Adrenal gland (tissue), 19 donors: ENCODE data around the gene NCAPG. TPM values are rescaled to one million over a fixed set of nuclear protein-coding genes. Genes with fewer than 3 reads are reported as not detected.

ENCODE experiments used
- DNase-seq, 7 donors: peaks; one replicate each; pipeline ENCODE4 v3.0.0-alpha.2; 2019 to 2020
- H3K27ac ChIP-seq, 5 donors: fragments of 200-600 bp; sonication (generic) in 4 of 5; 1 replicate in 3 of 5; 2 replicates in 2 of 5; pipeline versions ENCODE4 v1.5.1 to v1.8.0; 2016 to 2020; ENCODE audit warnings: mild to moderate bottlenecking in 1 of 5
- H3K27me3 ChIP-seq: fragments of 200-600 bp; 2 replicates; pipeline ENCODE4 v1.8.0; 2021
- H3K36me3 ChIP-seq, 2 donors: fragments of 200-600 bp; replicated peaks in 1 of 2; 1 replicate in 1 of 2; 2 replicates in 1 of 2; pipeline versions ENCODE4 v1.5.1 to v1.8.0; 2018 to 2022
- H3K4me1 ChIP-seq, 2 donors: fragments of 200-600 bp; replicated peaks in 1 of 2; 1 replicate in 1 of 2; 2 replicates in 1 of 2; pipeline versions ENCODE4 v1.5.1 to v1.8.0; 2018 to 2021
- H3K4me3 ChIP-seq, 4 donors: fragments of 200-600 bp; sonication (generic) in 3 of 4; one replicate each; pipeline ENCODE4 v1.5.1; 2016 to 2018
- H3K9me3 ChIP-seq, 3 donors: fragments of 200-600 bp; sonication (generic) in 1 of 3; replicated peaks in 1 of 3; 1 replicate in 2 of 3; 2 replicates in 1 of 3; pipeline versions ENCODE4 v1.5.1 to v1.8.0; 2016 to 2021
- POLR2A ChIP-seq, 2 donors: fragments of 450-650 bp; IDR thresholded peaks; one replicate each; pipeline ENCODE4 v1.6.1; 2017; ENCODE audit warnings: antibody characterized with exemption in 2 of 2, mild to moderate bottlenecking in 2 of 2, moderate library complexity in 1 of 2
- WGBS, 4 donors: extraction: QIAGEN DNeasy Blood & Tissue Kit in 2 of 4; methylation state at CpG; one replicate each; pipeline versions ENCODE4 v1.1.5 to v1.1.7; 2013 to 2017; 5-methylcytosine and 5-hydroxymethylcytosine counted together
- intact Hi-C, 2 donors: fragments of 100-400 bp; cut with DNase I; formaldehyde crosslinking; loops; one replicate each; pipeline versions ENCODE4 v1.14.1 to v1.15.0; 2022 to 2023
- long read RNA-seq, 10 donors: library from polyadenylated mRNA in 3 of 10; unstranded in 2 of 10; stranded (forward) in 1 of 10; transcript quantifications; one replicate each; pipeline ENCODE4 v2.0.0 and lab custom pipeline, GENCODE V29; 2021 to 2026
- polyA plus RNA-seq, 3 donors: library from polyadenylated mRNA; stranded (reverse); fragments of 200-250 nt in 2 of 3; fragments of 350-450 nt in 1 of 3; fragmentation: Illumina TruSeq in 1 of 3; extraction: RNeasy Lipid Tissue Mini Kit (QIAGEN cat#74804) in 1 of 3; gene quantifications; one replicate each; pipeline ENCODE4 v1.2.3, GENCODE V29; 2013 to 2014
- total RNA-seq, 9 donors: library from RNA; depleted of rRNA in 4 of 9; stranded (reverse); fragments of >200 nt in 4 of 9; fragments of 120-200 nt in 1 of 9; fragmentation: NEBNext Ultra II Directional in 1 of 9; extraction: Animal tissue kit (Norgen Biotek cat#: 25700) in 1 of 9; gene quantifications; one replicate each; pipeline versions ENCODE4 v1.1.0 to v1.2.4, GENCODE V29; 2013 to 2023
- TF ChIP-seq, protein P1 (sequence below), 6 experiments: fragments of 450-650 bp in 4 of 6; fragments of 200-600 bp in 2 of 6; sonication (generic) in 1 of 6; IDR thresholded peaks; 1 replicate in 5 of 6; 2 replicates in 1 of 6; pipeline versions ENCODE4 v1.5.1 to v1.8.0; 2016 to 2021; ENCODE audit warnings: antibody characterized with exemption in 6 of 6, mild to moderate bottlenecking in 2 of 6, moderate library complexity in 1 of 6
- donor health status: healthy with polysubstance abuse.
- donor health status: Bipolar disorder and iron deficiency.
- donor health status: DM: yes; HTN: yes; CAD: no.
- donor health status: DM: no; HTN: no; CAD: no.
- donor health status: DM: no; HTN: no; CAD: no.
- donor health status: DM: yes; HTN: yes; CAD: no.

NCAPG gene, protein sequence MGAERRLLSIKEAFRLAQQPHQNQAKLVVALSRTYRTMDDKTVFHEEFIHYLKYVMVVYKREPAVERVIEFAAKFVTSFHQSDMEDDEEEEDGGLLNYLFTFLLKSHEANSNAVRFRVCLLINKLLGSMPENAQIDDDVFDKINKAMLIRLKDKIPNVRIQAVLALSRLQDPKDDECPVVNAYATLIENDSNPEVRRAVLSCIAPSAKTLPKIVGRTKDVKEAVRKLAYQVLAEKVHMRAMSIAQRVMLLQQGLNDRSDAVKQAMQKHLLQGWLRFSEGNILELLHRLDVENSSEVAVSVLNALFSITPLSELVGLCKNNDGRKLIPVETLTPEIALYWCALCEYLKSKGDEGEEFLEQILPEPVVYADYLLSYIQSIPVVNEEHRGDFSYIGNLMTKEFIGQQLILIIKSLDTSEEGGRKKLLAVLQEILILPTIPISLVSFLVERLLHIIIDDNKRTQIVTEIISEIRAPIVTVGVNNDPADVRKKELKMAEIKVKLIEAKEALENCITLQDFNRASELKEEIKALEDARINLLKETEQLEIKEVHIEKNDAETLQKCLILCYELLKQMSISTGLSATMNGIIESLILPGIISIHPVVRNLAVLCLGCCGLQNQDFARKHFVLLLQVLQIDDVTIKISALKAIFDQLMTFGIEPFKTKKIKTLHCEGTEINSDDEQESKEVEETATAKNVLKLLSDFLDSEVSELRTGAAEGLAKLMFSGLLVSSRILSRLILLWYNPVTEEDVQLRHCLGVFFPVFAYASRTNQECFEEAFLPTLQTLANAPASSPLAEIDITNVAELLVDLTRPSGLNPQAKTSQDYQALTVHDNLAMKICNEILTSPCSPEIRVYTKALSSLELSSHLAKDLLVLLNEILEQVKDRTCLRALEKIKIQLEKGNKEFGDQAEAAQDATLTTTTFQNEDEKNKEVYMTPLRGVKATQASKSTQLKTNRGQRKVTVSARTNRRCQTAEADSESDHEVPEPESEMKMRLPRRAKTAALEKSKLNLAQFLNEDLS
- total RNA-seq (10 to 100 TPM in 1 of 9 donors, 1 to 10 TPM in 2, under 1 TPM in 6; 0.17 to 16.1 (median 0.77) TPM), polyA plus RNA-seq (1 to 10 TPM in 1 of 3 donors, under 1 TPM in 2; 0.24 to 1.3 (median 0.37) TPM)
- long read RNA-seq, donor 1, full-length matches to known transcripts = 2 of 8 reads
- long read RNA-seq, donor 1, partial matches to known transcripts = 6 of 8 reads
- long read RNA-seq, donor 1, other reads (novel, unspliced or antisense) = 0 of 8 reads
- long read RNA-seq, donor 2 = 0 reads
- long read RNA-seq, donor 3 = 0 reads
- long read RNA-seq, donor 4, partial matches to known transcripts = 1 of 1 reads
- long read RNA-seq, donor 4, other reads (novel, unspliced or antisense) = 0 of 1 reads
- long read RNA-seq, donor 5, full-length matches to known transcripts = 3 of 3 reads
- long read RNA-seq, donor 5, partial matches to known transcripts = 0 of 3 reads
- long read RNA-seq, donor 5, other reads (novel, unspliced or antisense) = 0 of 3 reads
- long read RNA-seq, donor 6, full-length matches to known transcripts = 1 of 1 reads
- long read RNA-seq, donor 6, partial matches to known transcripts = 0 of 1 reads
- long read RNA-seq, donor 6, other reads (novel, unspliced or antisense) = 0 of 1 reads
- long read RNA-seq, donor 7 = 0 reads
- long read RNA-seq, donor 8, full-length matches to known transcripts = 1 of 6 reads
- long read RNA-seq, donor 8, partial matches to known transcripts = 5 of 6 reads
- long read RNA-seq, donor 8, other reads (novel, unspliced or antisense) = 0 of 6 reads
- long read RNA-seq, donor 9, full-length matches to known transcripts = 1 of 1 reads
- long read RNA-seq, donor 9, partial matches to known transcripts = 0 of 1 reads
- long read RNA-seq, donor 9, other reads (novel, unspliced or antisense) = 0 of 1 reads
- long read RNA-seq, donor 10 = 0 reads

DNA sequence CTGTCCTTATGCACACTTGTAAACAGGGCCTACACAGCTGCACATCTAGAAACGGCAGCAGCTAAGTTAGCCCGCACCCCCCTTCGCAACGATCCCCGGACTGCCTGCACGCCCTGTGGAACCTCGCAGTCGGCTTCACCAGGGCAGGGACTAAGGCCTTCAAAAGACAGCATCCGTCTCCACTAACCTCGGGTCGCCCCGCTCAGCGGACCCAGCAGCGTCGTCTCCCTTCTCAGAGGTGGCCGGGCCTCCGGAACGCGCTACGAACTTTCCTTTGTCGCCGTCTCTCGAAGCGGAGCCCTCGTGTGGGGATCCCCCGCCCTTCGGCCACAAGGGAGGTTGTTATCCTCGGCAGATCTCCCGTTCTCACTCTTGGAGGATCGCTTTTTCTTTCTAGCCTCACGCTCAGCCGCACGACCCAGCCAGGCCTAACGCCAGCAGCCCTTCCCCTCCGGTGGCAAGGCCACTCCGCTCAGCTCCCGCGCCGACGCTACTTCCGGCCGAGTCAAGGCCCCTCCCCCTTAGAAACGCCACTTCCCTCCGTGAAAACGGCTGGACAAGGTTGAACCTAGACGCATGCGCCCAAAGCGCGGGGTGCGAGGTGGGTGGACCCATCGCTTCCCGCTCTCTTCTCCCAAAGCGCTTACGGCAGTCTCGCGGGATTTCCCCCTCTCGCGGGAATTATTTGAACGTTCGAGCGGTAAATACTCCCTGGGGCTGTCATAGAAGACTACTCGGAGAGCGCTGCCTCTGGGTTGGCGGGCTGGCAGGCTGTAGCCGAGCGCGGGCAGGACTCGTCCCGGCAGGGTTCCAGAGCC, at the start of gene NCAPG, which contains the start of gene DCAF16:
NCAPG (plus strand) TSS at position 720 of the 818 bp plus-strand sequence. CDS start 99 bp downstream, outside the sequence.
DCAF16 (minus strand) TSS at position 498 of the 818 bp plus-strand sequence. CDS start 6,616 bp downstream, outside the sequence.
- Histone ChIP-seq H3K27ac (peak within 1 kb of the TSS; percentile 87 to 98 (median 96)), H3K4me3 (peak within 1 kb of the TSS; percentile 64 to 88 (median 82)), H3K9me3 (no peaks in the 10 kb centered on the region), H3K4me1 (peaks cover 30 to 50% of the 10 kb centered on the region in 2 donors), H3K27me3 (no peaks in the 10 kb centered on the region), H3K36me3 (no peaks in the 10 kb centered on the region)
- peak; percentile 99 to 100 (median 99) for DNase-seq
- intact Hi-C loops = loop anchor here in 1 of 2 donors (10.0 kb wide), 1 partner anchor 214 kb away; the partner anchor contains the start of gene LCORL
- peak; percentile 93 to 98 for TF ChIP-seq POLR2A (IDR thresholded peaks at IDR 0.05)
- TF ChIP-seq, protein P1, sequence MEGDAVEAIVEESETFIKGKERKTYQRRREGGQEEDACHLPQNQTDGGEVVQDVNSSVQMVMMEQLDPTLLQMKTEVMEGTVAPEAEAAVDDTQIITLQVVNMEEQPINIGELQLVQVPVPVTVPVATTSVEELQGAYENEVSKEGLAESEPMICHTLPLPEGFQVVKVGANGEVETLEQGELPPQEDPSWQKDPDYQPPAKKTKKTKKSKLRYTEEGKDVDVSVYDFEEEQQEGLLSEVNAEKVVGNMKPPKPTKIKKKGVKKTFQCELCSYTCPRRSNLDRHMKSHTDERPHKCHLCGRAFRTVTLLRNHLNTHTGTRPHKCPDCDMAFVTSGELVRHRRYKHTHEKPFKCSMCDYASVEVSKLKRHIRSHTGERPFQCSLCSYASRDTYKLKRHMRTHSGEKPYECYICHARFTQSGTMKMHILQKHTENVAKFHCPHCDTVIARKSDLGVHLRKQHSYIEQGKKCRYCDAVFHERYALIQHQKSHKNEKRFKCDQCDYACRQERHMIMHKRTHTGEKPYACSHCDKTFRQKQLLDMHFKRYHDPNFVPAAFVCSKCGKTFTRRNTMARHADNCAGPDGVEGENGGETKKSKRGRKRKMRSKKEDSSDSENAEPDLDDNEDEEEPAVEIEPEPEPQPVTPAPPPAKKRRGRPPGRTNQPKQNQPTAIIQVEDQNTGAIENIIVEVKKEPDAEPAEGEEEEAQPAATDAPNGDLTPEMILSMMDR (IDR thresholded peaks at IDR 0.05) = peak in 1 of 6 experiments; percentile 6
- WGBS, 4 donors = 0 to 1% (median 1%) methylated on average over 10 to 69 of the region's 69 CpGs

DNA sequence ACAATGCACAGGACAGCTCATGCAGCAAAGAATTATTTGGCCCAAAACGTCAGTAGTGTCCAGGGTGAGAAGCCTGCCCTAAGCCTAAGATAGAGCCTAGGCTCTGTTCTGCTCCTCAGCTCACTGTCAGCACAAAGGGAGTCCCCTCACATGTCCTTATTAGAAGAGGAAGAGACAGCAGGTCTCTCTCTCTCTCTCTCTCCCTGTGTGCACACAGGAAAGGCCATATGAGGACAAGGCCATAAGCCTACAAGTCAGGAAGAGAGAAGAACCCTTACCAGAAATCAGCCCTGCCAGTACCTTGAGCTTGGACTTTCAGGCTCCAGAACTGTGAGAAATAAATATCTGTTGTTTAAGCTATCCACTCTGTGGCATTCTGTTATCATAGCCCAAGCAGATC, 49.7 kb upstream of the NCAPG start:
- DNase-seq = peak in 1 of 7 donors; percentile 18
- H3K27ac ChIP-seq = no peak overlapping the region
- no peak overlapping the region for H3K4me3 ChIP-seq
- H3K4me1 ChIP-seq = no peaks in the 10 kb centered on the region
- H3K9me3 ChIP-seq = no peaks in the 10 kb centered on the region
- TF ChIP-seq, protein P1 (IDR thresholded peaks at IDR 0.05) = no peak
- no peak for TF ChIP-seq POLR2A (IDR thresholded peaks at IDR 0.05)
- H3K36me3 ChIP-seq = no peaks in the 10 kb centered on the region
- intact Hi-C loops = no loop called here
- WGBS, 4 donors = 31 to 50% (median 46%) methylated on average over 1 of the region's 1 CpG
- H3K27me3 ChIP-seq = no peaks in the 10 kb centered on the region

GRCh38 chr4:17762726-17763125, 48.1 kb upstream of the NCAPG start:
- Histone ChIP-seq H3K36me3 (no peaks in the 10 kb centered on the region), H3K4me1 (no peaks in the 10 kb centered on the region), H3K27me3 (no peaks in the 10 kb centered on the region), H3K4me3 (no peak overlapping the region), H3K9me3 (no peaks in the 10 kb centered on the region), H3K27ac (no peak overlapping the region)
- peak in 1 of 7 donors; percentile 31 for DNase-seq
- WGBS, 4 donors = 60 to 83% (median 76%) methylated on average over 1 of the region's 1 CpG
- intact Hi-C loops = no loop called here
- TF ChIP-seq, protein P1 (IDR thresholded peaks at IDR 0.05) = no peak
- TF ChIP-seq POLR2A (IDR thresholded peaks at IDR 0.05) = no peak
